HG03196 (cell line): ENCODE results near the gene ANGPTL8.

Experiments used
- ATAC-seq: cut with Tn5 transposase; IDR thresholded peaks from one replicate; pipeline ENCODE4 v1.9.1; 2021; ENCODE audit not compliant: unreplicated experiment

The ANGPTL8 gene

GRCh38 chr19:11260996-11261395, 21.6 kb downstream of the ANGPTL8 start:
- ATAC-seq: no peak

DNA sequence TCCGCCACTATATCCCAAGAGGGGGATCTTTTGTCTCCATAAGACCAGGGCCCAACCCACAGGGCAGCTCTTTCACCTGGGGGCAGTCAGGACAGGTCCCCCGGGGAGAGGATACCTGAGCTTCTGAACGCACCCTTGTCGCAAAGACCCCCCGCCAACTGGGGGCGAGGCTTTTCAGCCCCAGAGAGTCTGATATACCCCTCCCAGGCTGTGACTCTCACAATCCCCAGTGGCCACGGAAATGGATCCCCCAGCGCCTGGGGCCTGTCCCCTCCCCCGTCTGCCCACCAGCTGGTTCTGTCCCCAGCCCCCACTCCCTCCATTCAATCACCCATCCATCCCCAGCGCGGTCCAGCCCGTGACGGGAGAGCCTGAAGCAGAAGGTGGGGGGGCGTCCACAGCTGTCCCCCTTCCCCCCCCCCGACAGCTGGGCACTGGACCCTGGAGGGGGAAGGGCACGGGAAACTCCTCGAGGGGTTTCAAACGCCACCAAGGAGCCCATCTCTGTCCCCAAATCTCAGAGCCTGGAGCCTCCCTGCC, 22.1 kb downstream of the ANGPTL8 start:
- no peak for ATAC-seq

DNA sequence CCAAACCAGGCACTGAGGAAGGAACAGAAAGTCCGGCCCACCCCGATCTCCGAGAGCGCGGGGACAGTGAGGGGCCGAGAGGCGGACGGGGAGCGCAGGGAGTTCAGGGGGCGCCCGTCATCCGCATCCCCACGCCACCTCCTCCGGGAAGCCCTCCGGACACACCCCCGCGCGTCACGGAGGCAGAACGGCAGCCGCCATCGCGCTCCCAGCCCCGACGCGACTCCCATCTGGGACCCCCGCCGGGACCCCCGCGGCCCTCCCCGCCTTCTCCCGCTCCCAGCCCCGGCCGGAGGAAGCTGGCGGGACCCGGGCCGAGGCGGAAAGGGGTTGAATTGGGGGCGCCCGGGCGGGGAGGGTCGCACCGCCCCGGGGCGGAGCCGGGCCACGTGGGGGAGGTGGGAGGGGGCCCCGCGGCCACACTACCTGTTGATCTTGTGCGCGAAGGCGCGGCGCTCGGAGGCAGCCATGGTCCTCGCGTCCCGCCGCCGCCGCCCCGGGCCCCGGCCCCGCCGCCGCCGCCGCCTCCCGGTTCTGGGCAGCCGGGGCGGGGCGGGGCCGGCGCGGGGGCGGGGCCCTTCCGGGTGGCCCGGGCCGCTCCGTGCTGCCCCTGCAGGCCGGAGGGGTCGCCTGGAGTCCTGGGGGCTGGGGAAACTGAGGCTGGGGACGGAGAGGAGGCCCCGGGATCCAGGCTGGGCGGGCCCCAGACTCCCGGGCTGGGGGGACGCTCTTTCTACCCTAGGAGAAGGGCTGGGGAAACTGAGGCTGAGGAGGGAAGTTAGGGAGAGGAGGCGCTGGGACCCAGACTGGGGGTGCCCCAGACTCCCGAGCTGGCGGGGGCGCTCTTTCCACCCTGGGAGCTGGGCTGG, 22.8 kb downstream of the ANGPTL8 start, which contains the start of gene DOCK6:
TSS of gene DOCK6 (minus strand) at position 554 of the 869 bp plus-strand sequence. CDS start at position 470, 84 bp downstream.
- no peak for ATAC-seq

GRCh38 chr19:11263726-11264125, 24.3 kb downstream of the ANGPTL8 start:
- ATAC-seq: no peak

- no peak for ATAC-seq
These were observed 25.2 kb downstream of the ANGPTL8 start for GRCh38 chr19:11264452-11265176.

GRCh38 chr19:11265177-11265784, 25.9 kb downstream of the ANGPTL8 start:
- ATAC-seq: no peak

DNA sequence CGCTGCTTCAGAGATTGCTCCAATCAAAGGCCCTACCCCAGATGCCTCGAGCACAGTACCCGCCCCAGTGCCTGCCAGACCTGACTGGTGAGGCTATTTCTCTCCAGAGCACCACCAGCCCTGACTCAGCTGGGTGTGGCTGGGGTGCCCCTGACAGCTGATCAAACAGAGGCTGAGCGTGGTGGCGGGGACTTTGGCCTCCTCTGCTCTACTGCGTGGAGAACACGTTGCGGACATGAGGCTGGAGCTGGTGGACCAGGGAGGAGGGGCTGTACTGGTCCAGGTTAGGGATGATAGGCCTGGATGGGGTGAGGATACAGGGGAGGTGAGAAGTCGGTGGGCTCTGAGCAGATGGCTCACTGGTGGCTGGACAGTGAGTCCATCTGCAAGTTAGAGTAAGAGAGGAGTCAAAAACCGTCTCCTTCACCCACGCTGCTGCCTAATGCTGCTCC, 26.4 kb downstream of the ANGPTL8 start:
- ATAC-seq: no peak

DNA sequence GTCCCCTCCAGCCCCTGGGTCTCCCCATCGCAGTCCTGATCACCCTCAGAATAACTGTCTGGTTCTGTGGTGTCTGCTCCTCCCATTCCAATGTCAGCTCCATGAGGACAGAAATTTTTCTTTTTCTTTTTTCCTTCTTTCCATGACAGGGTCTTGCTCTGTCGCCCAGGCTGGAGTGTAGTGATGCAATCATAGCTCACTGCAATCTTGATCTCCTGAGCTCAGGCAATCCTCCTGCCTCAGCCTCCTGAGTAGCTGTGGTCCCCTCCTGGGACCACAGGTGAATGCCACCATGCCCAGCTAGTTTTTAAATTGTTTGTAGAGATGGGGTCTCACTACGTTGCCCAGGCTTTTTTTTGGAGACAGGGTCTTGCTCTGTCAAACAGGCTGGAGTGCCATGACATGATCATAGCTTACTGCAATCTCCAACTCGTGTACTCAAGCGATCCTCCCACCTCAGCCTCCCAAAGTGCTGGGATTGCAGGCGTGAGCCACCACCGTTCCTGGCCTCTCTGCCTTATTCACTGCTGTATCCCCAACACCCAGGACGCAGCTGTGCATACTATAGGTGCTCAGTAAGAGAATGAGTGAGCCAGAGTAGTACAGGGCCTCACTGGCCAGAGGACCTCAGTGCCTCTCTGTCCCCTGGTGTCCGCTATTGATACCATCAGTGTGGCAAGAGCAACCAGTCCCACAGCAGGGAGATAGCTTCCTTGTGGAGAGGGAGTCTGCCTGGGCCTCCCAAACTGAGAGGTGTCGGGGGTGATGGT, 28.1 kb downstream of the ANGPTL8 start:
- no peak for ATAC-seq

GRCh38 chr19:11268783-11269267, 29.4 kb downstream of the ANGPTL8 start:
- no peak for ATAC-seq

DNA sequence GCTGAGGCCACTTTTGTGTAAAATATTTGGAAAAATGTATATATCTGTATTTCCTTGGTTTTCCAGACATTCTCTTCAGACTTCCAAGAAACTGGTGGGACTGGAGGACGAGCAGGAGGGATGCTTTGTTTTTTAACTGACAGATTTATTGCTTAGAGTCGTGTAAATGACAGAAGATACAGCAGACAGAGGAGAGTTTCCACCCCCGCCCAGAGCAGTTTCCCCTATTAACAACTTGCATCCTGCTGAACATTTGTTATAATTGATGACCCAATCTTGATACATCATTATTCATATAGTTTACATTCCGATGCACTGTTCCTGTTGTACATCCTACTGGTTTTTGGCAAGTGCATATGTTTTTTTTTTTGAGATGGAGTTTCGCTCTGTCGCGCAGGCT, 30.0 kb downstream of the ANGPTL8 start:
- ATAC-seq: no peak

DNA sequence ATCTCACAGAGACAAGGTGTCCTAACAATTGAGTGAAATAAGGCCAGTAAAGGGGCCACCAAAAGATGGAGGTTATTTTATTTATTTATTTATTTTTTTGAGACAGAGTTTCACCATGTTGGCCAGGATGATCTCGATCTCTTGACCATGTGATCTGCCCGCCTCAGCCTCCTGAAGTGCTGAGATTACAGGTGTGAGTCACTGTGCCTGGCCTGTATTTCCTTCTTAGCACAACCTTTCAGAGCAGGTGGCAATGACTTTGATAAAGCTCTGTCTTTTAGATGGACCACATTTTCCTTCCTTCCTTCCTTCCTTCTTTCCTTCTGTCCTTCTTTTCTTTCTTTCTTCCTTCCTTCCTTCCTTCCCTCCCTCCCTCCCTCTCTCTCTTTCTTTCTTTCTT, 33.9 kb downstream of the ANGPTL8 start:
- ATAC-seq: no peak

- ATAC-seq: no peak
These were observed 34.6 kb downstream of the ANGPTL8 start for GRCh38 chr19:11273989-11274388.

GRCh38 chr19:11274533-11275086, 35.2 kb downstream of the ANGPTL8 start:
- ATAC-seq: no peak

DNA sequence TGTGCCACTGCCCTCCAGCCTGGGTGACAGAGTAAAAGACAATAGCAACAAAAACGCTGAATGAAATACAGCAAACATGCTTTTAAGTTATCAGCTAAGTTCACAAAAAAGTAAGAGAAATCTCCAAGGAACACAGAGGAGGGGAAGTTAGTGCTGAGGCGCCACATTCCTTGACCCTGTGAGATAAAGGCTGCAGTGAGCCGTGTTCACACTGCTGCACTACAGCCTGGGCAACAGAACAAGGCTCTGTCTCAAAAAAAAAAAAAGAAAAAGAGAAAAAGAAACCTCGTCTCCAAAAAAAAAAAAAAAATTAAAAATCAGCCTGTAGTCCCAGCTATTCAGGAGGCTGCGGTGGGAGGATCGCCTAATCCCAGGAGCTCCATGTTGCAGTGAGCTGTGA, 39.3 kb downstream of the ANGPTL8 start:
- no peak for ATAC-seq

GRCh38 chr19:11279505-11280236, 40.3 kb downstream of the ANGPTL8 start:
- no peak for ATAC-seq

DNA sequence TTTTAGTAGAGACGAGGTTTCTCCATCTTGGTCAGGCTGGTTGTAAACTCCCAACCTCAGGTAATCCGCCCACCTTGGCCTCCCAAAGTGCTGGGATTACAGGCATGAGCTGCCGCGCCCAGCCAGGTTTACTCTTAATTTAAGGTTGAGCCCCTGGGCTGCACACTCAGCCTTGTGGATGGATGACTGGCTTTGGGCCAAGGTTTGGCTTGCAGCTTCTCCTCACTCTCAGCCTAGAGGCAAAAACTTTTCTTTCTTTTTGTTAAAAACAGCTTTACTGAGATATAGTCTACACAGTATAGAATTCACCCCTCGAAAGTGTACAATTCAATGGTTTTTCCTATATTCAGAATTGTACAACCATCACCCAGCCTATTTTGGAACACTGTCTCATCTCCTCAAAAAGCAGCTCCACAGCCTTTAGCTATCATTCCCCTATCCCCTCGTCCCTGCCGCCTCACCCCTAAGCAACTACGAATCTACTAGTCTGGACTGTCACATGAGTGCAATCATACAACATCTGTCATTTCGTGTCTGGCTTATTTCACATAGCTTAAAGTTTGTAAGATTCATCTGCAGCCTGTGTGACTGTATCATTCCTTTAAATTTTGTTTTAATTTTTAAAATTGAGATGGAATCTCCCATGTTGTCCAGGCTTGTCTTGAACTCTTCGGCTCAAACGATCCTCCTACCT, 42.1 kb downstream of the ANGPTL8 start:
- ATAC-seq: no peak

DNA sequence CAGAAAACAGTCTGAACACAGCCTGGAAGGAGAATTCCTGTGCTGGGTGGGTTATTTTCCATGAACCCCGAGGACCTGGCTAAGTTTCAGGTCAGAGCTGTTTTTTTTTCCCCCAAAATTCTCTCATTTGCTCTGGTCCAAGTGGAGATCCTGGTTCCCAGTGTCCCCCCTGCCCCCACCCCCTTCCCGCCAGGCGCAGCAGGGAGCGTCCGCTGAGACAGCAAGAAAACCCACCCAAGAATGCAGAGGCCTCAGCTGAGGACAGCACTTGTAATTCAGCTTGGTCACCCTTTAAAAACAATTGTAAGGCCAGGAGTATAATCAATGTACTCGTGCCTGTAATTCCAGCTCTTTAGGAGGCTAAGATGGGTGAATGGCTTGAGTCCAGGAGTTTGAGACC, 45.1 kb downstream of the ANGPTL8 start:
- ATAC-seq: no peak

- no peak for ATAC-seq
These were observed 47.0 kb downstream of the ANGPTL8 start for GRCh38 chr19:11286312-11286974.
